ENCODE results near the gene ERC2. TPM values are rescaled to one million over a fixed set of nuclear protein-coding genes. Genes with fewer than 3 reads are reported as not detected.

ERC2 gene
- total RNA-seq, 1 donor from 2014 or later: 7.4 TPM

GRCh38 chr3:55647063-55647462, 821.2 kb downstream of the ERC2 start:
- no peaks in the 10 kb centered on the region for H4K20me1 ChIP-seq (ENCODE audit: insufficient read depth, low read length)
- H3K9me3 ChIP-seq (ENCODE audit: insufficient read depth, low read depth, low read length): no peaks in the 10 kb centered on the region
- H3K27ac ChIP-seq (ENCODE audit: low read depth, low read length): no peak overlapping the region
- H3K4me3 Mint-ChIP-seq (ENCODE audit: unreplicated experiment): no peak overlapping the region
- no peaks in the 10 kb centered on the region for H3K4me1 ChIP-seq (ENCODE audit: insufficient read depth, low read length)
- H3K79me2 ChIP-seq (ENCODE audit: insufficient read depth, low read length): no peaks in the 10 kb centered on the region
- peaks cover 3% of the 10 kb centered on the region for H3K36me3 Mint-ChIP-seq (ENCODE audit: low read depth, unreplicated experiment)
- H3K36me3 ChIP-seq (ENCODE audit: insufficient read depth, low read length): no peaks in the 10 kb centered on the region
- DNase-seq (ENCODE audit: low read depth) (no peak), FAIRE-seq (no peak)
- H3K4me3 ChIP-seq (ENCODE audit: insufficient read depth, low read depth, low read length): no peak overlapping the region
- H3K27me3 ChIP-seq (ENCODE audit: insufficient read depth, low read length): peaks cover 8% of the 10 kb centered on the region
- no peaks in the 10 kb centered on the region for H3K4me1 Mint-ChIP-seq (ENCODE audit: low read depth, unreplicated experiment)
- no peak overlapping the region for H3K9ac ChIP-seq (ENCODE audit: low read length)
- no peak overlapping the region for H2AFZ ChIP-seq (ENCODE audit: low read depth, low read length)
- no peaks in the 10 kb centered on the region for H3K9me3 Mint-ChIP-seq (ENCODE audit: unreplicated experiment)
- TF ChIP-seq CTCF (IDR thresholded peaks at IDR 0.05; ENCODE audit: insufficient read depth, low read depth, low read length) (no peak), EZH2 (IDR thresholded peaks at IDR 0.05; ENCODE audit: insufficient read depth, low read length) (no peak)
- no peak overlapping the region for H3K4me2 ChIP-seq (ENCODE audit: low read length)
- H3K27ac Mint-ChIP-seq (ENCODE audit: unreplicated experiment): no peak overlapping the region
- H3K27me3 Mint-ChIP-seq (ENCODE audit: low read depth, unreplicated experiment): peaks cover 13% of the 10 kb centered on the region

- H3K9me3 ChIP-seq (ENCODE audit: insufficient read depth, low read depth, low read length): no peaks in the 10 kb centered on the region
- no peak for FAIRE-seq
- no peak for DNase-seq (ENCODE audit: low read depth)
Measured at GRCh38 chr3:55646121-55646520, 822.1 kb downstream of the ERC2 start.

More at GRCh38 chr3:55646121-55646520, 822.1 kb downstream of the ERC2 start:
- Histone ChIP-seq H3K36me3 (ENCODE audit: insufficient read depth, low read length) (no peaks in the 10 kb centered on the region), H3K9ac (ENCODE audit: low read length) (no peak overlapping the region), H2AFZ (ENCODE audit: low read depth, low read length) (no peak overlapping the region), H3K79me2 (ENCODE audit: insufficient read depth, low read length) (no peaks in the 10 kb centered on the region), H3K4me1 (ENCODE audit: insufficient read depth, low read length) (no peaks in the 10 kb centered on the region), H3K27me3 (ENCODE audit: insufficient read depth, low read length) (peaks cover 8% of the 10 kb centered on the region), H4K20me1 (ENCODE audit: insufficient read depth, low read length) (no peaks in the 10 kb centered on the region), H3K4me3 (ENCODE audit: insufficient read depth, low read depth, low read length) (no peak overlapping the region), H3K27ac (ENCODE audit: low read depth, low read length) (no peak overlapping the region), H3K4me2 (ENCODE audit: low read length) (no peak overlapping the region)
- Mint-ChIP-seq H3K27ac (ENCODE audit: unreplicated experiment) (no peak overlapping the region), H3K27me3 (ENCODE audit: low read depth, unreplicated experiment) (peaks cover 13% of the 10 kb centered on the region), H3K9me3 (ENCODE audit: unreplicated experiment) (no peaks in the 10 kb centered on the region), H3K36me3 (ENCODE audit: low read depth, unreplicated experiment) (peaks cover 3% of the 10 kb centered on the region), H3K4me1 (ENCODE audit: low read depth, unreplicated experiment) (no peaks in the 10 kb centered on the region), H3K4me3 (ENCODE audit: unreplicated experiment) (no peak overlapping the region)
- no peak for TF ChIP-seq CTCF (IDR thresholded peaks at IDR 0.05; ENCODE audit: insufficient read depth, low read depth, low read length)
- TF ChIP-seq EZH2 (IDR thresholded peaks at IDR 0.05; ENCODE audit: insufficient read depth, low read length): no peak

Measured in astrocyte (in vitro differentiated cells and primary cell).